SH-SY5Y (cell line): Measurements from ENCODE around the gene SERINC3.

Experiments
- GATA2 ChIP-seq: IDR thresholded peaks from 2 replicates; pipeline ENCODE4 v1.6.1; 2011; ENCODE audit warnings: mild to moderate bottlenecking, low read depth, low read length
- GATA3 ChIP-seq: IDR thresholded peaks from 2 replicates; pipeline ENCODE4 v1.6.1; 2011; ENCODE audit warnings: low read depth, mild to moderate bottlenecking, low read length, moderate library complexity

- no peak for TF ChIP-seq GATA2
- no peak for TF ChIP-seq GATA3
Measured at GRCh38 chr20:44461142-44461802, 60.6 kb downstream of the SERINC3 start.
